GM18870 (cell line): ENCODE data around the gene P2RX7.
"Not testable (repeated sequence)": the region's sequence is repeated elsewhere in the genome, so short reads cannot be mapped to it uniquely, and the experiment has no call there.

Experiments
- ATAC-seq: cut with Tn5 transposase; IDR thresholded peaks from one replicate; pipeline ENCODE4 v1.9.1; 2021; ENCODE audit warnings: moderate library complexity; ENCODE audit not compliant: unreplicated experiment

P2RX7 gene

GRCh38 chr12:121226871-121227270 is 94.2 kb downstream of the P2RX7 start:
- ATAC-seq: not testable (repeated sequence)

DNA sequence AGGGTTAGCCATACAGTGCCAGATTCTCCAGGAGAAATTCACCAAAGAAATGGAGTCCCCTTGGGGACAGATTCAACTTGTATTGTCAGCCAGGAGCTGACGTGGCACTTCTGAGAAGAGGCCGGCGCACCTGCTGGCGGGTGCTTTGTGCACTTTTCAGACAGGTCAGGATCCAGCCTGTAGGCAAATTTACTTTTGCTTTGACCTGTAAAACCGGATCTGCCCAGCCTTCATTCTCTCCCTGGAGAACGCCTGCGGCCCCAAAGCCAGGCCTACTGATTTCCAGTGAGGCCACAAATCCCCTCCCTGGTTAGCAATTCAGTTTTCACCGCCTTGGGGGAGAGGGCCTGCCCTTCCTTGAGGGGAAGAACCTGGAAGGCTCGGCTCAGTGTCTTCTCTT is 94.6 kb downstream of the P2RX7 start:
- ATAC-seq: no peak

- ATAC-seq: no peak
Observed at GRCh38 chr12:121228919-121229665, 96.4 kb downstream of the P2RX7 start.

GRCh38 chr12:121229826-121230537 is 97.3 kb downstream of the P2RX7 start:
- ATAC-seq: not testable (repeated sequence)

DNA sequence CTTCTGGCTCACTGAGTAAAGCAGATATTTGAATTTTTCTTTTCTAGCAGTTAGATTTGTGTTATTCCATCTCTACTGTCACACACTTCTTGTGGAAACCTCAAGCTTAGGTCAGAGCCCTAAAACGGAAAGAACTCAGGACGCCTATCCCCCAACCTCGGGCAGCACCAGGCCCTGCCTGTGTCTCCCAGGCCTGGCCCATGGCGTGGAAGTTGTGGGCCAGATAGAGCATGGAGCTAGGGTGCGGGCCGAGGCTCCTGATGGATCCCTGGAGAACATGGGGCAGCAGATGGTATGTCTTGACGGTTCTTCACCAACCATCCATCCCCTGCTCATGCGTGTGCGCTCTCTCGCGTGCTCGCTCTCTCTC is 97.8 kb downstream of the P2RX7 start:
- no peak for ATAC-seq

- ATAC-seq: no peak
Observed at GRCh38 chr12:121232163-121232562, 99.5 kb downstream of the P2RX7 start.

- no peak for ATAC-seq
Observed at GRCh38 chr12:121232977-121233627, 100.4 kb downstream of the P2RX7 start.

DNA sequence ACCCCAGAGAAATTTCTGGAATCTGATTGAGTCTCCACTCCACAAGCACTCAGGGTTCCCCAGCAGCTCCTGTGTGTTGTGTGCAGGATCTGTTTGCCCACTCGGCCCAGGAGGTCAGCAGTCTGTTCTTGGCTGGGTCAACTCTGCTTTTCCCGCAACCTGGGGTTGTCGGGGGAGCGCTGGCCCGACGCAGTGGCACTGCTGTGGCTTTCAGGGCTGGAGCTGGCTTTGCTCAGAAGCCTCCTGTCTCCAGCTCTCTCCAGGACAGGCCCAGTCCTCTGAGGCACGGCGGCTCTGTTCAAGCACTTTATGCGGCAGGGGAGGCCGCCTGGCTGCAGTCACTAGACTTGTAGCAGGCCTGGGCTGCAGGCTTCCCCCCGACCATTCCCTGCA is 100.9 kb downstream of the P2RX7 start:
- ATAC-seq: no peak

DNA sequence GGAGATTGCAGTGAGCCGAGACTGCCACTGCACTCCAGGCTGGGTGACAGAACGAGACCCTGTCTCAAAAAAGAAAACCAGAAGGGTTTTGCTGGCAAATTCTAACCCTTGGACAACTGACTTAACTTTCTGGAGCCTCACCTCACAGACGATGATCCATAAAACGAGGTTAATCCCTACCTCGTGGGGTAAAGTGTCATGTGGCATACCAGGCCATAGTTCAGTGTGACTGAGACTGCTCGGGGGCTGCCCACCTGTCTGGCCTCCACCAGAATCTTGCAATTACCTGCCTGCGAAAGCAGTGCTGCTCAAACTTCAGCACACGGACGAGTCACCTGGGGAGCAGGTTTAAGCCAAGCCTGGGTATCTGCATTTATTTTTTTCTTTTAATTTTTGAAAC is 104.1 kb downstream of the P2RX7 start:
- ATAC-seq: no peak

DNA sequence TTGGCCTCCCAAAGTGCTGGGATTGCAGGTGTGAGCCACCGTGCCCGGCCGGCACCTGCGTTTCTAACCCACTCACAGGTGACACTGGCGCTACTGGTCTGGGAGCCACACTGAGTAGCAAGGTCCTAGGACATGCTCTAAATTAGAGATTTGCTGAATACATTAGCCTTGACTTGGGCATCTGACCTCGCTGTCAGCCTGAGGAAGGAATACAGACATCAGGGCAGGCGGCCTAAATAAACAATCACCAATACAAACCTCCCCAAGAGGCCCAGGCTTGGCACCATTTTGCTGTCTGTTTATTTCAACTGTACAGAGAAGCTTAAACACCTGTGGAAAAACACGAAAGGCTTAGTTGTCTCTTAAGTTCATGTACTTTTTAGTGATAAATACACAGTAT is 104.7 kb downstream of the P2RX7 start:
- no peak for ATAC-seq
